ENCODE data around the gene DCBLD2.

The DCBLD2 gene

GRCh38 chr3:98791341-98792325 lies 109.9 kb downstream of the DCBLD2 start:
- DNase-seq (ENCODE audit: low read depth in 2 of 2), result no peak

- DNase-seq (ENCODE audit: low read depth in 2 of 2), result no peak
These were observed 112.8 kb downstream of the DCBLD2 start for GRCh38 chr3:98788651-98789050.

DNA sequence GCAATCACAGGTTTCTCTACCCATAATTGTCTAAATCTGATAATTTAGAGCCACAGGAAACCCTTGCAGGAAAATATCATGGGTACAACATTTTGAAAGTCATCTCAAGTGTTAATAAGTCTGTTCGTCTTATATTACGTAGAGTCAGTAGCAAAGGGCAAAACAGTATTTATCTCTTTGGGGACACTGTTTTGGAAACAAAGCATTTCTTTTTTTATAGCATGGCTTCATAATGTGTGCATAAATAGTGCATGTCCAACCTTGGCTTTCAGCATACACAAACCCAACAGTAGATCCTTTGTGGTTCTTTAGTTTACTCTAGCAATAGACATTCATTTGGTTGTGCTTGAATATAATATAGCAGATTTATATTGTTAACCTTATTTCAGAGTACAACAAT lies 114.3 kb downstream of the DCBLD2 start:
- no peak for DNase-seq (ENCODE audit: low read depth in 2 of 2)

GRCh38 chr3:98786364-98787006 lies 115.0 kb downstream of the DCBLD2 start:
- no peak for DNase-seq (ENCODE audit: low read depth in 2 of 2)

DNA sequence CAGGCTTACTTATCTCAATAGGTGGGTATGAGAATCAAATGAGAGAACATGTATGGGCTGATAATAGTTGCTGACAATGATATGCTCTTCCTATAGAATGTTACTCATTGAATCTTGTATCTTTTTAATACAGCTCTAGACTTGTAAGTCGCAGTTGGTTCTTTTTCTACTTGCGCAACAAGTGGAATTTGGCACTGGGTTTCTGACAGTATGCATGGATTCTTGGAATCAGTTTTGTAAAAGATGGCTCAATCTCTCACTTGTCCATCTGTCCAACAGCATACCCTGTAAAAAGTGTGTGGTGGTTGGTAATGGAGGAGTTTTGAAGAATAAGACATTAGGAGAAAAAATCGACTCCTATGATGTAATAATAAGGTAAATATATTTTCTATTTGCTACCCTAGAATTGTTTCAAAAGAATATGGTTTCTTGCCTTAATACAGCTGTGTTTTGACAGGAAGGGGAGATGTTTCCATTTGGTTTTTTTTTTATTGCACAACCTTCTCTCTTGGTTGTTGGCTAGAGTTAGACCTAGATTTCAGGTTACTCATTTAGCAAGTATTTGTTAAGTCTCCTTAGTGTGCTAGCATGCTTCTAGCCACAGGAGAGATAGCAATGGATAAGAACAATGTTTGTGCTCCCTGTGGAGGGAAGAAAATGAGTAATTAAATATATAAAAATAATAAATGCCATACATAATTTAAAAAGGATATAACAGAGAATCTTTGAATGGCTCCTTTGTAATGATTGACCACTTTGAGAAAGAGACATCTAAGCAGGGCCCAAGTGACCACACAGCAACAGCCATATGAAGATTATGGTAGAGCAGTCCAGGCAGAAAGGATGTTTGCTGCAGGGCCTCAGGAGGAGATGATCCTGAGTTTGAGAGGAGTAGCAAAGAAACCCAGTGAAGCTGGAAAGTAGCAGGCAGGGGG lies 116.6 kb downstream of the DCBLD2 start:
- no peak for DNase-seq (ENCODE audit: low read depth in 2 of 2)

DNA sequence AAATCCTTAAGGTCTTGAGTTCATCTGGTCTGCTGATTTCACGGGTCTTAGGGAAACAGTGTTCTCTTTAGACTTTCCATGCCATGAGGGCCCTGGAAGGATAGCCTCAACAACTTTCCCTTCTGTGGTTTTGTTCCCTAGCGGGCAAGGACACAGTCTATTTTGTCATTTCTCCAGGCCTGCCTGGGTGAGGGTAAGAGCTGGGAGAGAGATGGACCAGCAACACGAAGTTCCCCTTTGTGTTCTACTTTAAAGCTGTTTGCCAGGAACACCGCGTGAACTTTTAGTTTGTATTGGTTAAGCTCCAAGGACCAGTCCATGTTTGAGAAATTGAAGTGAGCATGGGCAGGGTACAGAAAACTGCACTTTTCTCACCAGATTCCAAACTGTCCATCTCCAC lies 117.5 kb downstream of the DCBLD2 start:
- DNase-seq (ENCODE audit: low read depth in 2 of 2), result no peak

DNA sequence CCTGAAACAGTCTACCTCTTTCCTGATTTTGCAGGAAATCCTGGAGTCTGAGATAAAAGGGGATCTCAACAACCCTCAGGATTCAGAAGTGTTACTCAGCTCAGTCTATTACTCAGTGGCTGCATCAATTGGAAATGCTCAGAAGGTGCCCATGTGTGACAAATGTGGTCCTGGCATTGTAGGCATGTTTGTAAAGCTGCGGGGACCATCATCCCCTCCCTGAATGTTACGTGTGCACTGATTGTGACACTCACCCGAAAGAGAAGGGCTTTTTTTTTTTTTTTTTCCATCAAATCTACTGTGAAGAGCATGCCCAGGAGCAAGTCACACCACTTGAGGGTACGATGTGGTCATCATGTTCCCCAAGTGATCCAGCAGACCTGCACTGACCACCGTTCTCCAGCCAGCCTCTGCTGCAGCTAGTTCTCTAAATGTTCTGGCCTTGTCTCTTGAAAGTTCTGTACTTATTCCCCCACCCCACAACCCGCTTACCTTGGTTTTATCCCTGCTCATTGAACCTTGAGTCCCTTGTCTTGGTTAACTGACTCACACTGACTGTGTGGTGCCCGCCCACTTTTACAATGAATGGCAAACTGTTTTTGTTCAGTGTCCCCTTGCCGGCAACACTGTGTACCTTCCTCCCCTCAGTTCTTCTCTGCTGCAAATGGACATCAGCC lies 118.5 kb downstream of the DCBLD2 start:
- no peak for DNase-seq (ENCODE audit: low read depth in 2 of 2)

GRCh38 chr3:98780343-98780742 lies 121.2 kb downstream of the DCBLD2 start:
- no peak for DNase-seq (ENCODE audit: low read depth in 2 of 2)

- DNase-seq (ENCODE audit: low read depth in 2 of 2), result no peak
These were observed 121.8 kb downstream of the DCBLD2 start for GRCh38 chr3:98779541-98780335.

- no peak for DNase-seq (ENCODE audit: low read depth in 2 of 2)
These were observed 122.6 kb downstream of the DCBLD2 start for GRCh38 chr3:98778852-98779413.

- DNase-seq (ENCODE audit: low read depth in 2 of 2), result no peak
These were observed 123.1 kb downstream of the DCBLD2 start for GRCh38 chr3:98778383-98778782.

DNA sequence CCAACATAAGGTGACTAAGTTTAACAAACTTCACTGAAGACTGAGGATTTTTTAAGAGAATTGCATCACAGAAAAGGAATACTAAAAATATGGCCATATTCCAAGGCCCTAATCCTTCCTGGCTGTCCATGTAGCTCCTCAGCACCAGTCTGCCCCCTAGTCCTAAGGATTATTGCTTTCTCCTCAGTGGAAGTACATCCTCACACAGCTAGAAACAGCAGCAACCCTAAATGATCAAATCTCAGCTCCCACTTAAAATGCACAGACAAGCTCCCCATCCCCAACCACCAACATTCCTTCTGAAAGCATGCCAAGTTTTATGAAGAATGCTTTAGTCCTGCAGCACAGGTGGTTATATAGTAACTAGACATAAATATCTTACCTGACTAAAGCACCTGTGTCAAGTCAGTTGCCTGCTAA lies 123.7 kb downstream of the DCBLD2 start:
- no peak for DNase-seq (ENCODE audit: low read depth in 2 of 2)

DNA sequence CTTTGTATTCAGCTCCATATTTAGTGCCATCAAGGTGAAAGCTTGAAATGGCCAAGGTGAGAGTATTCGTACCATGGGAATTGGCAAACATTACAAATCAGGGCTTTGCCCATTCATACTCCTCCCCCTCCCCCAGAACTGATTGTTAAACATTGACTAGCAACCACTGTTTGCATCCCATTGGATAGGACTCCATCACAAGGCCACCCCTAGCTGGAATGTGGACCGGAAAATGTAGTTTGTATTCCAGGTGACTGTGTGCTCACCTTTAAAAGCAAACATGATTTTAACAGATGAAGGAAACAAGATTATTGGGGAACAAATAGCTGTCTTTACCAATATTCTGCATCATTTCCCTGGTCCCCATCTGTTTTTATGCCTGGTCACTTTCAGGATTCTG lies 124.2 kb downstream of the DCBLD2 start:
- no peak for DNase-seq (ENCODE audit: low read depth in 2 of 2)

GRCh38 chr3:98776140-98776493 lies 125.4 kb downstream of the DCBLD2 start:
- DNase-seq (ENCODE audit: low read depth in 2 of 2), result no peak

GRCh38 chr3:98775459-98776139 lies 125.9 kb downstream of the DCBLD2 start:
- no peak for DNase-seq (ENCODE audit: low read depth in 2 of 2)

DNA sequence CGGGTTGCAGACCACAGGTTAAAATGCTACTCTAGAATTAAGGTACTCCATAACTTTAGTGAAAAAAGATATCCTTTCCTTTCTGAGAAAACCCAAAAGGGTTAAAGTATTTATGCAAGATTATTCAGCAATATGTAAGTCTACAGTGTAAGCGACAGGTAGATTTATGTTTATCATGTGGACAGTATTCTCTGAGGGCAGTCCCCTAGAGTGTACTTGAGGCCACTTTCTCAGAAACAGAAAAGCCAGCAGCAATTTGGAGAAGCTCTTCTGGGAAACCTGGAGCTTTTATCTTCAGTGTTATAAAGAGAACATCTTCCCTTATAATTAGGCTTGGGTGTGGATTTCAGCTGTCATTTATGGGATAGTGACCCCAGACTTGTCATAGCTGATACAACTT lies 129.5 kb downstream of the DCBLD2 start:
- no peak for DNase-seq (ENCODE audit: low read depth in 2 of 2)

DNA sequence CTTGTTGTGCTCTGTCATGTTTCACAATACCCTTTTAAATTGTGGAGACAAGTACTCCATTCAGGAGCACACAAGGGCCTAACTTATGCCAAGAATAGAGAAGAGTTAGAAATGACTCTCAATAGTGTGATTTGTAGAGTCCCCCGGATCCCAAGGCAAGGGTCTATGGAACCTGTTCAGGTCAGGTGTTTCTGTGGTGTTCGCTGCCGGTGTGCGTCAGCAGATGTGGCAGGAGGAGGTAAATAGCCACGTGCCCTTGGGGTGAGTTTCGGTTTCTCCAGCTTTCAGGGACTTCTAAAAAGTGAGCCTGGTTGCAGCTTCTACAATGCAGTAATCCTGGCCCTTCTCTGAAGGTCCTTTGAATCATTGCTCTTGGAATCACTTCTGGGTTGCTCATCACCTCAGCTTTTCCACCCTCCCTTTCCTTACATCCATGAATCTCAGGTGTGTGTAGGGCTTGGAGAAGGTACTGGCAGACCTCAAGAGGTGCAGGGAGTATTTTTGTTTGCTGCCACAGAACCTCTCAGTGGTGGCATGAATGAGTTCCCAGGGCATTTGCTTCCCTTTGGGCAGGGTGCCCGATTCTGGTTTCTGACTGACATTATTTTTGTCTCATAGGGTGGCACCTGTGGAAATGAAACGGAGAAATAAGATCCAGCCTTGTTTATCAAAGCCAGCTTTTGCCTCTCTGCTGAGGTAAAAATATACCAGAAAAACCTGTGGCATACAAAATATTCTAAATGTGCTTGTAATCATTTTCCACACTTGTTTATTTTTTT lies 131.0 kb downstream of the DCBLD2 start:
- no peak for DNase-seq (ENCODE audit: low read depth in 2 of 2)

DNA sequence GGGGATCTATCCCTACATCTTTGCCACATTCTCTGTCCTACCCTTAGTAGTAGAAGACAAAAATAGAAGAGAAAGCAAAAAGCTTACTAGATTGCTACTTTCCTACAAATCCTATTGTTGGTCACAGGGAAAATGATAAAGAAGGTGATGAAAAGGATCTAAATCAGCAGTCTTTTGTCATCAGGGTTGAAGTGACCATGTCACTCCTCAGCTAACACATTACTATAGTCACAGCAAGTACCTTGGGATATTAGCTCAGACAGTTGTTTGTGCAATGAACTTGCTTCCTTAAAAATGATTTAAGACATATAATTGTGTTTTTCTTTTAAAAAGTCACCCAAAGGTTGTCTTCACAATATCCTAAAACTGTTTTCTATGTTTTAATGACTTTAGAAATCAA lies 132.0 kb downstream of the DCBLD2 start:
- DNase-seq (ENCODE audit: low read depth in 2 of 2), result no peak

GRCh38 chr3:98768961-98769360 lies 132.5 kb downstream of the DCBLD2 start:
- DNase-seq (ENCODE audit: low read depth in 2 of 2), result no peak
